Sigmoid colon (tissue), 7 donors: ENCODE data around the gene SSTR4. TPM values are rescaled to one million over a fixed set of nuclear protein-coding genes. Genes with fewer than 3 reads are reported as not detected.

Experiments used
- DNase-seq: peaks from one replicate; pipeline ENCODE4 v3.0.0-alpha.2; 2019
- H3K27ac ChIP-seq, 4 donors: fragments of 200-600 bp; sonication (generic); one replicate each; pipeline ENCODE4 v1.5.1; 2016 to 2019; ENCODE audit warnings: mild to moderate bottlenecking in 1 of 4
- H3K27me3 ChIP-seq, 3 donors: fragments of 200-600 bp; sonication (generic); one replicate each; pipeline ENCODE4 v1.5.1; 2019; ENCODE audit warnings: mild to moderate bottlenecking in 1 of 3
- H3K36me3 ChIP-seq, 4 donors: fragments of 200-600 bp; sonication (generic); one replicate each; pipeline ENCODE4 v1.5.1; 2016 to 2019
- H3K4me1 ChIP-seq, 4 donors: fragments of 200-600 bp; sonication (generic); one replicate each; pipeline ENCODE4 v1.5.1; 2017 to 2019
- H3K4me3 ChIP-seq, 4 donors: fragments of 200-600 bp; sonication (generic); one replicate each; pipeline ENCODE4 v1.5.1; 2017 to 2019; ENCODE audit warnings: mild to moderate bottlenecking in 2 of 4, moderate library complexity in 1 of 4
- H3K9me3 ChIP-seq, 4 donors: fragments of 200-600 bp in 3 of 4; sonication (generic) in 3 of 4; one replicate each; pipeline versions ENCODE4 v1.5.1 to v1.6.1; 2013 to 2019
- EP300 ChIP-seq, 4 donors: sonication (generic); formaldehyde crosslinking; IDR thresholded peaks; one replicate each; pipeline ENCODE4 v1.6.1; 2017; ENCODE audit warnings: antibody characterized with exemption in 4 of 4
- POLR2A ChIP-seq, 2 donors: fragments of 450-650 bp; IDR thresholded peaks; one replicate each; pipeline ENCODE4 v1.6.1; 2016; ENCODE audit warnings: antibody characterized with exemption in 2 of 2, mild to moderate bottlenecking in 2 of 2, moderate library complexity in 2 of 2
- POLR2AphosphoS5 ChIP-seq, 4 donors: sonication (generic); formaldehyde crosslinking; IDR thresholded peaks; one replicate each; pipeline ENCODE4 v1.6.1; 2017; ENCODE audit warnings: antibody characterized with exemption in 4 of 4
- WGBS, 2 donors: extraction: QIAGEN DNeasy Blood & Tissue Kit; methylation state at CpG; one replicate each; pipeline ENCODE4 v1.1.7; 2013; 5-methylcytosine and 5-hydroxymethylcytosine counted together
- intact Hi-C: fragments of 100-400 bp; cut with DNase I; formaldehyde crosslinking; loops from one replicate; pipeline ENCODE4 v1.15.1; 2023
- polyA plus RNA-seq, 3 donors: library from polyadenylated mRNA; stranded (reverse); fragments of 200-250 nt; gene quantifications; one replicate each; pipeline ENCODE4 v1.2.3, GENCODE V29; 2013
- total RNA-seq, 4 donors: library from RNA; depleted of rRNA; stranded (reverse); fragments of >200 nt; gene quantifications; one replicate each; pipeline ENCODE4 v1.1.0, GENCODE V29; 2016
- TF ChIP-seq, protein P1 (sequence below), 4 experiments: fragments of 450-650 bp in 3 of 4; fragments of 200-600 bp in 1 of 4; IDR thresholded peaks; one replicate each; pipeline ENCODE4 v1.5.1; 2016 to 2019; ENCODE audit warnings: antibody characterized with exemption in 4 of 4, mild to moderate bottlenecking in 3 of 4, moderate library complexity in 2 of 4
- donor health status: healthy with polysubstance abuse.
- donor health status: Bipolar disorder and iron deficiency.
- donor health status: healthy.

The SSTR4 gene
- total and polyA plus RNA-seq, 7 donors: 0.04 TPM; not detected in 6

GRCh38 chr20:23059846-23060245 lies 24.7 kb downstream of the SSTR4 start:
- TF ChIP-seq, protein P1, sequence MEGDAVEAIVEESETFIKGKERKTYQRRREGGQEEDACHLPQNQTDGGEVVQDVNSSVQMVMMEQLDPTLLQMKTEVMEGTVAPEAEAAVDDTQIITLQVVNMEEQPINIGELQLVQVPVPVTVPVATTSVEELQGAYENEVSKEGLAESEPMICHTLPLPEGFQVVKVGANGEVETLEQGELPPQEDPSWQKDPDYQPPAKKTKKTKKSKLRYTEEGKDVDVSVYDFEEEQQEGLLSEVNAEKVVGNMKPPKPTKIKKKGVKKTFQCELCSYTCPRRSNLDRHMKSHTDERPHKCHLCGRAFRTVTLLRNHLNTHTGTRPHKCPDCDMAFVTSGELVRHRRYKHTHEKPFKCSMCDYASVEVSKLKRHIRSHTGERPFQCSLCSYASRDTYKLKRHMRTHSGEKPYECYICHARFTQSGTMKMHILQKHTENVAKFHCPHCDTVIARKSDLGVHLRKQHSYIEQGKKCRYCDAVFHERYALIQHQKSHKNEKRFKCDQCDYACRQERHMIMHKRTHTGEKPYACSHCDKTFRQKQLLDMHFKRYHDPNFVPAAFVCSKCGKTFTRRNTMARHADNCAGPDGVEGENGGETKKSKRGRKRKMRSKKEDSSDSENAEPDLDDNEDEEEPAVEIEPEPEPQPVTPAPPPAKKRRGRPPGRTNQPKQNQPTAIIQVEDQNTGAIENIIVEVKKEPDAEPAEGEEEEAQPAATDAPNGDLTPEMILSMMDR (IDR thresholded peaks at IDR 0.05): no peak
- TF ChIP-seq POLR2AphosphoS5 (IDR thresholded peaks at IDR 0.05): no peak
- no peak for TF ChIP-seq POLR2A (IDR thresholded peaks at IDR 0.05)
- TF ChIP-seq EP300 (IDR thresholded peaks at IDR 0.05): no peak
- WGBS, 2 donors: 12 to 37% methylated on average over 3 of the region's 3 CpGs
- no peak for DNase-seq
- H3K4me1 ChIP-seq: peaks cover 0 to 21% (median 18%) of the 10 kb centered on the region in 4 donors
- H3K36me3 ChIP-seq: no peaks in the 10 kb centered on the region
- H3K27ac ChIP-seq: no peak overlapping the region
- H3K27me3 ChIP-seq: no peaks in the 10 kb centered on the region
- peaks cover 0 to 3% (median 1%) of the 10 kb centered on the region in 4 donors for H3K9me3 ChIP-seq
- intact Hi-C loops: no loop called here
- H3K4me3 ChIP-seq: no peak overlapping the region

- Histone ChIP-seq H3K27me3 (no peaks in the 10 kb centered on the region), H3K9me3 (peaks cover 0 to 3% (median 1%) of the 10 kb centered on the region in 4 donors), H3K27ac (no peak overlapping the region), H3K4me1 (peaks cover 0 to 21% (median 18%) of the 10 kb centered on the region in 4 donors), H3K36me3 (no peaks in the 10 kb centered on the region), H3K4me3 (no peak overlapping the region)
- no peak for TF ChIP-seq POLR2A (IDR thresholded peaks at IDR 0.05)
- TF ChIP-seq EP300 (IDR thresholded peaks at IDR 0.05): no peak
- TF ChIP-seq, protein P1 (IDR thresholded peaks at IDR 0.05): no peak
- TF ChIP-seq POLR2AphosphoS5 (IDR thresholded peaks at IDR 0.05): no peak
- intact Hi-C loops: no loop called here
- 65 to 76% methylated on average over 4 of the region's 4 CpGs for WGBS, 2 donors
- no peak for DNase-seq
Measured at GRCh38 chr20:23060629-23061028, 25.5 kb downstream of the SSTR4 start.

- intact Hi-C loops: no loop called here
- 69 to 76% methylated on average over 5 of the region's 5 CpGs for WGBS, 2 donors
- no peak for TF ChIP-seq EP300 (IDR thresholded peaks at IDR 0.05)
Measured at GRCh38 chr20:23061262-23061661, 26.1 kb downstream of the SSTR4 start.

DNA sequence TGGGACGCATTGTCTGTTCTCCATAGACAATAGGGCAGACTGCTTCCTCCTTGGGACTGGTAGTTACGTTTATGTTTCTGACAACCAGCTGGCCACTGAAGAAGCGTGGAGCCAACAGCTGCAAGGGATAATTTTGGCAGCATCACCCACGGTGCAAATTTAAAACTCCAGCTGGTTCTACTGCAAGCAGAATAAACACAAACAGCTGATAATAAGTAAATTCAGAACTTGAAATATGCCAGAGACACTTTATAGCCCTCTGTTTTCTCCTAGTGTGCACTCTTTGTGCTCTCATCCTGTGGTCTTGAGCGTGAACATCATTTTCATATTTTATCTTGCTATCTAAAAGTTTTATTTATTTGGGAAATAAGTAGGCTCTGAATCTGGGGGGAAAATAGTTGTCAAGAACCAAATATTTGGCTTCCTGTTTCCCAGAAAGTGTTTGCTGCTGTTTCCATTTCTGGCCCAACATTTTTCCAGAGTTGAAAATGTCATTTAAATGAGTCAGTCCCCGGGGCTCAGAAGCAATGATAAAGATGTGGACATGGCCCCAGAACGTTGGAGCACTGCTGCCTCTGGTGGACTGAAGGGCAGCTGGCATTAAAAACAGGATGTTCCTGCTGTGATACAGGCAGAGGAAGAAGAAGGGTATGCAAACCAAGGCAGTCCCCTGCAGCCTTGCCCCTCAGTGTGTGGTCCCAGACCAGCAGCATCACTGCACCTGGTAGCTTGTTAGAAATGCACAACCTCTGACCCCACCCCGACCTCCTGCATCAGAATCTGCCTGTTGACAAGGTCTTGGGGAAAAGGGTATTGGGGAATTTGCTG lies 26.8 kb downstream of the SSTR4 start:
- intact Hi-C loops: no loop called here
- WGBS, 2 donors: 31 to 38% methylated on average over 8 of the region's 8 CpGs
- Histone ChIP-seq H3K27ac (peak overlapping the region; percentile 43 to 63 (median 54)), H3K27me3 (no peaks in the 10 kb centered on the region), H3K4me1 (peaks cover 0 to 21% (median 18%) of the 10 kb centered on the region in 4 donors), H3K36me3 (no peaks in the 10 kb centered on the region), H3K4me3 (no peak overlapping the region), H3K9me3 (no peaks in the 10 kb centered on the region)
- TF ChIP-seq POLR2A (IDR thresholded peaks at IDR 0.05) (no peak), EP300 (IDR thresholded peaks at IDR 0.05) (no peak), POLR2AphosphoS5 (IDR thresholded peaks at IDR 0.05) (peak in 3 of 4 donors; percentile 52 to 78 (median 72))
- TF ChIP-seq, protein P1 (IDR thresholded peaks at IDR 0.05): peak in 2 of 4 experiments; percentile 12 to 17
- DNase-seq: peak; percentile 78

More at GRCh38 chr20:23061262-23061661, 26.1 kb downstream of the SSTR4 start:
- Histone ChIP-seq H3K4me1 (peaks cover 0 to 21% (median 18%) of the 10 kb centered on the region in 4 donors), H3K4me3 (no peak overlapping the region), H3K27me3 (no peaks in the 10 kb centered on the region), H3K9me3 (peaks cover 0 to 2% (median 0%) of the 10 kb centered on the region in 4 donors), H3K27ac (peak overlapping the region; percentile 43 to 63 (median 54)), H3K36me3 (no peaks in the 10 kb centered on the region)
- no peak for DNase-seq

GRCh38 chr20:23062632-23063031 lies 27.5 kb downstream of the SSTR4 start:
- no peaks in the 10 kb centered on the region for H3K36me3 ChIP-seq
- no peaks in the 10 kb centered on the region for H3K9me3 ChIP-seq
- intact Hi-C loops: no loop called here
- peaks cover 0 to 21% (median 18%) of the 10 kb centered on the region in 4 donors for H3K4me1 ChIP-seq
- H3K4me3 ChIP-seq: no peak overlapping the region
- TF ChIP-seq POLR2AphosphoS5 (IDR thresholded peaks at IDR 0.05): no peak
- TF ChIP-seq, protein P1 (IDR thresholded peaks at IDR 0.05): no peak
- TF ChIP-seq POLR2A (IDR thresholded peaks at IDR 0.05): no peak
- no peak for TF ChIP-seq EP300 (IDR thresholded peaks at IDR 0.05)
- no peaks in the 10 kb centered on the region for H3K27me3 ChIP-seq
- H3K27ac ChIP-seq: peak overlapping the region in 1 of 4 donors; percentile 58
- DNase-seq: no peak
